Right atrium auricular region (tissue), 2 donors: ENCODE results near the gene RAB38. TPM values are rescaled to one million over a fixed set of nuclear protein-coding genes. Genes with fewer than 3 reads are reported as not detected.

Experiments
- DNase-seq: peaks from one replicate; pipeline ENCODE4 v3.0.0-alpha.2; 2019; ENCODE audit warnings: low spot score
- H3K27ac ChIP-seq, 2 donors: fragments of 200-600 bp; sonication (generic); 1 replicate in 1 of 2; 2 replicates in 1 of 2; pipeline ENCODE4 v1.5.1; 2016 to 2019
- H3K27me3 ChIP-seq, 2 donors: fragments of 200-600 bp; sonication (generic); one replicate each; pipeline versions ENCODE4 v1.5.1 to v1.6.0; 2017 to 2019
- H3K36me3 ChIP-seq: fragments of 200-600 bp; sonication (generic); one replicate; pipeline ENCODE4 v1.5.1; 2016
- H3K4me1 ChIP-seq, 2 donors: fragments of 200-600 bp; sonication (generic); one replicate each; pipeline versions ENCODE4 v1.5.1 to v1.6.0; 2017 to 2019
- H3K4me3 ChIP-seq, 2 donors: fragments of 200-600 bp; sonication (generic); 1 replicate in 1 of 2; 2 replicates in 1 of 2; pipeline ENCODE4 v1.5.1; 2017 to 2019; ENCODE audit warnings: mild to moderate bottlenecking in 1 of 2, moderate library complexity in 1 of 2
- H3K9me3 ChIP-seq, 2 donors: fragments of 200-600 bp; sonication (generic); one replicate each; pipeline ENCODE4 v1.5.1; 2019
- total RNA-seq, 2 donors: library from RNA; depleted of rRNA; stranded (reverse); fragments of >200 nt; gene quantifications; one replicate each; pipeline ENCODE4 v1.1.0, GENCODE V29; 2016
- TF ChIP-seq, protein P1 (sequence below), 2 donors: fragments of 200-600 bp; sonication (generic); IDR thresholded peaks; one replicate each; pipeline ENCODE4 v1.5.1; 2019; ENCODE audit warnings: antibody characterized with exemption in 2 of 2

The RAB38 gene
- total RNA-seq, 2 donors from 2014 or later, result 1.4 to 1.6 TPM

DNA sequence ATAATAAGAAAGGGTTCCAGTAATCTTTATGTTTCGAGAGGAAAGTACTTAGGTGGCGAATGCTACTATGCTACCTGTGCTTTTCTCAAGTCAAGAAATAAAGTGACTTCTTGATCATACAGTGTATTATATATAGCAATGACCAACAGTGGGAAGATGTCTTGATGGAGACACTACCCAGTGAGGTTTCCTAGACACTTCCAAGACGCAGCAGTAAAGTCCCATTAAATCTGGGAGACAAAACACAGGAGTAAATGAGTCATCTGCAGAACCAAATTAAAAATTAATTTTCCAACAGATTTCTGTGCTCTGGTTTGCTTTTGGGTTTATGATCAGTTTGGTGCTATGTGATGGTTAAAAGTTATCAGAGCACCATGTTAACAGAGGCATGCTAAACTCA lies 29.1 kb upstream of the RAB38 start:
- Histone ChIP-seq H3K27ac (no peak overlapping the region), H3K4me3 (no peak overlapping the region), H3K36me3 (no peaks in the 10 kb centered on the region), H3K27me3 (no peaks in the 10 kb centered on the region), H3K9me3 (no peaks in the 10 kb centered on the region), H3K4me1 (no peaks in the 10 kb centered on the region)
- TF ChIP-seq, protein P1, sequence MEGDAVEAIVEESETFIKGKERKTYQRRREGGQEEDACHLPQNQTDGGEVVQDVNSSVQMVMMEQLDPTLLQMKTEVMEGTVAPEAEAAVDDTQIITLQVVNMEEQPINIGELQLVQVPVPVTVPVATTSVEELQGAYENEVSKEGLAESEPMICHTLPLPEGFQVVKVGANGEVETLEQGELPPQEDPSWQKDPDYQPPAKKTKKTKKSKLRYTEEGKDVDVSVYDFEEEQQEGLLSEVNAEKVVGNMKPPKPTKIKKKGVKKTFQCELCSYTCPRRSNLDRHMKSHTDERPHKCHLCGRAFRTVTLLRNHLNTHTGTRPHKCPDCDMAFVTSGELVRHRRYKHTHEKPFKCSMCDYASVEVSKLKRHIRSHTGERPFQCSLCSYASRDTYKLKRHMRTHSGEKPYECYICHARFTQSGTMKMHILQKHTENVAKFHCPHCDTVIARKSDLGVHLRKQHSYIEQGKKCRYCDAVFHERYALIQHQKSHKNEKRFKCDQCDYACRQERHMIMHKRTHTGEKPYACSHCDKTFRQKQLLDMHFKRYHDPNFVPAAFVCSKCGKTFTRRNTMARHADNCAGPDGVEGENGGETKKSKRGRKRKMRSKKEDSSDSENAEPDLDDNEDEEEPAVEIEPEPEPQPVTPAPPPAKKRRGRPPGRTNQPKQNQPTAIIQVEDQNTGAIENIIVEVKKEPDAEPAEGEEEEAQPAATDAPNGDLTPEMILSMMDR (IDR thresholded peaks at IDR 0.05), result no peak
- DNase-seq, result no peak

DNA sequence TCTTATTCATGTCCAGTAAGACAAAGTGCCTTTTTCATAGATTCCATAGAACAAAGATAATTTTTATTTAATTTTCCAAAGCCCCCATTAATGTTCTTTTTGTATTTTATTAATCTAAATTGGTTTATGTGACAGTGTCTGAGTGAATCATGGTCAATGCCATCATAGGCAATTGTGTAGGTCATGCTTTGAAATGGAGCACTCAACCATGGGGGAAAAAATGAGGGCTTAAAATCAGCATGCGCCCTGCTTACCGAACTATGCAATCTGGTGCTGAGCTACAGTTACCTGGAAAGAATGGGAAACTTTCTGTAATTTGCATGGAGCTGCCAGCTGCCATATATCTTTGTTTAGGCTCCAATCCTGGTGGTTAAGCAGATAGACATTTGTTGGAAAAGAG lies 28.4 kb upstream of the RAB38 start:
- Histone ChIP-seq H3K4me3 (no peak overlapping the region), H3K4me1 (no peaks in the 10 kb centered on the region), H3K9me3 (no peaks in the 10 kb centered on the region), H3K36me3 (no peaks in the 10 kb centered on the region), H3K27ac (no peak overlapping the region), H3K27me3 (no peaks in the 10 kb centered on the region)
- TF ChIP-seq, protein P1 (IDR thresholded peaks at IDR 0.05), result no peak
- DNase-seq, result no peak

DNA sequence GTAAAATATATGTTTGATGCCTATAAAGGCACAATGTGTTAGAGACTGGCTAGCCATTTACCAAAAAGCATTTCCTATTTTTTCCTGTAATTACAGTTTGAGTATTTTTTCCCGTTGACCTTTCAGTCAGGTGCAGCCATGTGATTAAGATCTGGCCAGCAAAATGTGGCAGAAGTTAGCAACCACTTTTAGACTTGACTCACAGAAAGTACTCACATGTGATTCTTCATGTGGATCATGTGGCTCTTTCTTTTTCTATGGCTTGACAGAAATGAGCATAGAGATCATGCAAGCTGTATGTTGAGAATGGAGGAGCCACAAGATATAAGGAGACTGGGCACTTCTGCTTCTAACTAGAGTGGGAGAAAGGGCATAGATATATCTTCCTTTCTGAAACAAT lies 27.3 kb upstream of the RAB38 start:
- TF ChIP-seq, protein P1 (IDR thresholded peaks at IDR 0.05), result no peak
- Histone ChIP-seq H3K27ac (no peak overlapping the region), H3K9me3 (peaks cover 0 to 2% of the 10 kb centered on the region in 2 donors), H3K27me3 (no peaks in the 10 kb centered on the region), H3K4me1 (no peaks in the 10 kb centered on the region), H3K36me3 (no peaks in the 10 kb centered on the region), H3K4me3 (no peak overlapping the region)
- DNase-seq, result no peak

DNA sequence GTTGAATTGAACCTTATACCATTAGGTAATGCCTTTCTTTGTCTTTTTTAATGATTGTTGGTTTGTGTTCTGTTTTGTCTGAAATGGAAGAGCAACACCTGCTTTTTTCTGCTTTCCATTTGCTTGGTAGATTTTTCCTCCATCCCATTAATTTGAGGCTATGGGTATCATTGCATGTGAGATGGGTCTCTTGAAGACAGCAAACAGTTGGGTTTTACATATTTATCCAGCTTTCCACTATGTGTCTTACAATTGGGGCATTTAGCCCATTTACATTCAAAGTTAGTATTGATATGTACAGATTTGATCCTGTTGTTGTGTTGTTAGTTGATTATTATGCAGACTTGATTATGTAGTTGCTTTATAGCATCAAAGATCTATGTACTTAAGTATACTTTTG lies 21.1 kb upstream of the RAB38 start:
- Histone ChIP-seq H3K4me1 (no peaks in the 10 kb centered on the region), H3K9me3 (peaks cover 0 to 24% of the 10 kb centered on the region in 2 donors), H3K4me3 (no peak overlapping the region), H3K27me3 (no peaks in the 10 kb centered on the region), H3K36me3 (no peaks in the 10 kb centered on the region), H3K27ac (no peak overlapping the region)
- TF ChIP-seq, protein P1 (IDR thresholded peaks at IDR 0.05), result no peak
- no peak for DNase-seq

DNA sequence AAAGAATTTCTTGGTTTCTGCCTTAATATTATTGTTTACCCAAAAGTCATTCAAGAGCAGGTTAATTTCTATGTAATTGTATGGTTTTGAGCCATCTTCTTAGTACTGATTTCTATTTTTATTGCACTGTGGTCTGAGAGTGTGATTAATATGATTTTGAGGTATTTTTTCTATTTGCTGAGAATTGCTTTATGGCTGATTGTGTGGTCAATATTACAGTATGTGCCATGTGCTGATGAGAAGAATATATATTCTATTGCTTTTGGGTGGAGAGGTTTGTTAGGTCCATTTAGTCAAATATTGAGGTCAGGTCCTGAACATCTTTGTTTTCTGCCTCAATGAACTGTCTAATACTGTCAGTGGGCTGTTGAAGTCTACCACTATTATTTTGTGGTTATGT lies 20.7 kb upstream of the RAB38 start:
- Histone ChIP-seq H3K9me3 (peaks cover 0 to 24% of the 10 kb centered on the region in 2 donors), H3K27ac (no peak overlapping the region), H3K4me3 (no peak overlapping the region), H3K4me1 (no peaks in the 10 kb centered on the region), H3K27me3 (no peaks in the 10 kb centered on the region), H3K36me3 (no peaks in the 10 kb centered on the region)
- DNase-seq, result no peak
- TF ChIP-seq, protein P1 (IDR thresholded peaks at IDR 0.05), result no peak

DNA sequence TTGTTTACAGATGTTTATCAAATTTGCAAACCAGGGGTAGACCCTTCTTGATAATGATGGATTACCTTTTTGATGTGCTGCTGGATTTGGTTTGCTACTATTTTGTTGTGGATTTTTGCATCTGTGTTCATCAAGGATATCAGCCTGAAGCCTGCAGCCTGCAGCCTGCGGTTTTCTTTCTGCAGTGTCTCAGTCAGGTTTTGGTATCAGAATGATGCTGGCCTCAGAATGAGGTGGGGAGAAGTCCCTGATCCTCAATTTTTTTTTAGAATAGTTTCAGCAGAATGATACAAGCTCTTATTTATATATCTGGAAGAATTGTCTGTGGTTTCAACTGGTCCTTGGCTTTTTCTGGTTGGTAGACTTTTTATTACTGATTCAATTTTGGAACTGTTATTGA lies 19.7 kb upstream of the RAB38 start:
- Histone ChIP-seq H3K36me3 (no peaks in the 10 kb centered on the region), H3K27ac (no peak overlapping the region)

More for the DNA sequence above, 19.7 kb upstream of the RAB38 start:
- Histone ChIP-seq H3K9me3 (peaks cover 0 to 24% of the 10 kb centered on the region in 2 donors), H3K27me3 (no peaks in the 10 kb centered on the region), H3K4me1 (no peaks in the 10 kb centered on the region), H3K4me3 (no peak overlapping the region)
- TF ChIP-seq, protein P1 (IDR thresholded peaks at IDR 0.05), result no peak
- no peak for DNase-seq
